IgD-negative memory B cell (primary cell): ENCODE results near the gene NABP1. TPM values are rescaled to one million over a fixed set of nuclear protein-coding genes. Genes with fewer than 3 reads are reported as not detected.
"Not testable (repeated sequence)": the region's sequence is repeated elsewhere in the genome, so short reads cannot be mapped to it uniquely, and the experiment has no call there.

Experiments used
- H3K27ac Mint-ChIP-seq, 3 donors: one replicate each; pipeline ENCODE4 v1.8.0; 2020 to 2022; ENCODE audit warnings: mild to moderate bottlenecking in 3 of 3, mixed read lengths in 3 of 3, moderate library complexity in 1 of 3
- H3K27me3 Mint-ChIP-seq: one replicate; pipeline ENCODE4 v1.8.0; 2021; ENCODE audit warnings: mixed read lengths
- H3K36me3 Mint-ChIP-seq: one replicate; pipeline ENCODE4 v1.8.0; 2020; ENCODE audit warnings: mild to moderate bottlenecking, mixed read lengths
- H3K4me1 Mint-ChIP-seq, 3 donors: one replicate each; pipeline ENCODE4 v1.8.0; 2020 to 2022; ENCODE audit warnings: mixed read lengths in 3 of 3, mild to moderate bottlenecking in 1 of 3
- H3K4me3 Mint-ChIP-seq, 4 donors: one replicate each; pipeline ENCODE4 v1.8.0; 2020 to 2022; ENCODE audit warnings: mild to moderate bottlenecking in 4 of 4, mixed read lengths in 4 of 4, moderate library complexity in 3 of 4
- H3K9me3 Mint-ChIP-seq, 3 donors: one replicate each; pipeline ENCODE4 v1.8.0; 2020 to 2021; ENCODE audit warnings: mixed read lengths in 3 of 3, mild to moderate bottlenecking in 1 of 3
- polyA plus RNA-seq: library from polyadenylated mRNA; unstranded; fragments of 300-500 nt; fragmentation: Illumina TruSeq; gene quantifications from one replicate; pipeline ENCODE4 v1.2.3, GENCODE V29; 2021

Gene NABP1
- polyA plus RNA-seq, 1 donor from 2014 or later = 12.4 TPM

DNA sequence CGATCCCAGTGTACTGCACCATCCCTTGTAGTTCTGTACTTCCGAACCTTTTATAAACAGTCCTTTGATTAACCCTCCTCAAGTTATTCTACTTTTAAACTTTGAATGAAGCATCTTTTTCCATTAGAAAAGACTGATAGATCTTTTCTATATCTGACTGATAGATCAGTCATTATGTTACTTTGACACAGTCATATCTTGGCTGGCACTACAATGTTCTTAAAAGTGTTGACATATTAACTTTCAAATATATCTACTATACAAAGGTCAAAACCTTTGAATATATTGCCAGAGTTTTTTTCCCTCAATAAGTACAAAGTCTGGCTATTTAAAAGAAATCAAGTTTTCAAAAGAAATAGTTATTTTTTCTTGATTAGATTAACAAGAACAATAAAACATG is 35.4 kb upstream of the NABP1 start:
- no peak overlapping the region for H3K27ac Mint-ChIP-seq
- no peaks in the 10 kb centered on the region for H3K27me3 Mint-ChIP-seq
- no peak overlapping the region for H3K4me3 Mint-ChIP-seq
- no peaks in the 10 kb centered on the region for H3K9me3 Mint-ChIP-seq
- no peaks in the 10 kb centered on the region for H3K36me3 Mint-ChIP-seq
- peaks cover 13 to 21% (median 14%) of the 10 kb centered on the region in 3 donors for H3K4me1 Mint-ChIP-seq

DNA sequence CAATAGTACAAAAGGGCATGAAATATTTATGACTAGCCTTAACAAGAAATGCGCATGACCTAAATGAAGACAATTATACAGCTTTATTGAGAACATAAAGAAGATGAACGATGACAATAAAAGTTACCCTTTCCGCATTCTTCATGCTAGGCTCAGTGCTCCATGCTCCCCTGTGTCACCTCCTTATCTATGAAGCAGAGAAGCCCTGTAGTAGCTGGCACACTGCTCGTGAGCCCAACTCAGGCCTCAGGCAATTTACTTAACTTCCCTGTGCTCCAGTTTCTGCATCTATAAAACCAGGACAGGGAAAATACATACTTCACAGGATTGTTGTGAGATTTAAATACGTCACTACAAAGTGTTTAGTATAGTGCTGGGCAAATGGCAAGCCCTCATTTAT is 34.5 kb upstream of the NABP1 start:
- peaks cover 4 to 12% (median 5%) of the 10 kb centered on the region in 3 donors for H3K4me1 Mint-ChIP-seq
- no peaks in the 10 kb centered on the region for H3K27me3 Mint-ChIP-seq
- H3K36me3 Mint-ChIP-seq = no peaks in the 10 kb centered on the region
- H3K4me3 Mint-ChIP-seq = no peak overlapping the region
- H3K9me3 Mint-ChIP-seq = no peaks in the 10 kb centered on the region
- no peak overlapping the region for H3K27ac Mint-ChIP-seq

DNA sequence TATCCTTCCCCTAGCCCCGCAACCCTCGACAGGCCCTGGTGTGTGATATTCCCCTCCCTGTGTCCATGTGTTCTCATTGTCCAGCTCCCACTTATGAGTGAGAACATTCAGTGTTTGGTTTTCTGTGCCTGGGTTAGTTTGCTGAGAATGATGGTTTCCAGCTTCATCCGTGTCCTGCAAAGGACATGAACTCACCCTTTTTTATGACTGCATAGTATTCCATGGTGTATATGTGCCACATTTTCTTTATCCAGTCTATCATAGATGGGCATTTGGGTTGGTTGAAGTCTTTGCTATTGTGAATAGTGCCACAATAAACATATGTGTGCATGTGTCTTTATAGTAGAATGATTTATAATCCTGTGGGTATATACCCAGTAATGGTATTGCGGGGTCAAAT is 33.3 kb upstream of the NABP1 start:
- not testable (repeated sequence) for H3K27ac Mint-ChIP-seq, H3K27me3 Mint-ChIP-seq

DNA sequence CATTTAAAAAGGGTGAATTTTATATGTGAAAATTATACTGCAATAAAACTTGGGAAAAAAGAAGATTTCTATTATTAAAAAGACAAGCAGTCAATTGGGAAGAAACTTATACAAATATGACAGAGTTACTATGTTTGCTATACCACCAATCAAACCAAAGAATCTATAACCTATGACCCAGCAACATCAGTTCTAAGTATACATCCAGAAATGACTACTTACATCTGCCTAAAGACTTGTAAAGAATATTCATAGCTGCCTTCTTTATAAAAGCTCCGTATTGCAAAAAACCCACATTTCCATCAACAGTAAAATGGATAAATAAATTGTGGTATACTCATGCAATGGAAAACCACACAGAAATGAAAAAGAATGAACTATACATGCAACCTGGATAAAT is 32.9 kb upstream of the NABP1 start:
- Mint-ChIP-seq H3K27ac (no peak overlapping the region), H3K27me3 (no peaks in the 10 kb centered on the region), H3K36me3 (no peaks in the 10 kb centered on the region), H3K4me3 (no peak overlapping the region), H3K9me3 (no peaks in the 10 kb centered on the region), H3K4me1 (peaks cover 0 to 9% (median 1%) of the 10 kb centered on the region in 3 donors)

More for the DNA sequence above, 33.3 kb upstream of the NABP1 start:
- not testable (repeated sequence) for H3K4me3 Mint-ChIP-seq, H3K4me1 Mint-ChIP-seq, H3K9me3 Mint-ChIP-seq, H3K36me3 Mint-ChIP-seq

DNA sequence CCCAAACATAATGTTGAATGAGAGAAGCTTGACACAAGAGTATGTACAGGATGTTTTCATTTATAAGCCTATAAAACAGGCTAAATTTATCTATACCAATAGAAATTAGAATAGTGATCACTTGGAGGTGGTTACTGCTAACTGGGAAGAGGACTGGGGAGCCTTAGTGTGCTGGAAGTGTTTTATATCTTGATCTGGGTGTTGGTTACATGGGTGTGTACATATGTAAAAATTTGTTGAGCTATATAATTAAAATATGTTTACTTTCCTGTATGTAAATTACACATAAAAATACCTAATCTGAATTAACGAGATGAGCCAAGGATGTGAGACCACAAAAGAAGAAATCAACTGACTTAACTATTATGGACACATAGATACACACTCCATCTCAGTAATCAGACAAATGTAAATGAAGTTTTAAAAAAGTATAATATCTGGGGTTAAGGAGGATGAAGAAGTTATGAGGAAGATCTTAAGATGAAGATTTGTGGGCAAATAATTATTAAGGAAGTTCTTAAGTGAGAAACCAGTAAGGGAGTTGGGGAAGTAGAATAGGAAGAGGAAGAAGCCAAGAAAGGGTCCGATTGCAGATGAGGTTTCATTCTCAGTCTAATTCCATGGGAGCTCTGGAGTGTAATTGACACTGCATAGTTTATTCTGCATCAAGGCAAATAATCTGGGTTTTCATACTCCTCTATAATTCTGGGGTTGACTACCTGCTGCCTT is 32.3 kb upstream of the NABP1 start:
- Mint-ChIP-seq H3K9me3 (no peaks in the 10 kb centered on the region), H3K4me3 (no peak overlapping the region), H3K4me1 (peaks cover 0 to 7% (median 1%) of the 10 kb centered on the region in 3 donors), H3K27ac (no peak overlapping the region), H3K36me3 (no peaks in the 10 kb centered on the region), H3K27me3 (no peaks in the 10 kb centered on the region)

DNA sequence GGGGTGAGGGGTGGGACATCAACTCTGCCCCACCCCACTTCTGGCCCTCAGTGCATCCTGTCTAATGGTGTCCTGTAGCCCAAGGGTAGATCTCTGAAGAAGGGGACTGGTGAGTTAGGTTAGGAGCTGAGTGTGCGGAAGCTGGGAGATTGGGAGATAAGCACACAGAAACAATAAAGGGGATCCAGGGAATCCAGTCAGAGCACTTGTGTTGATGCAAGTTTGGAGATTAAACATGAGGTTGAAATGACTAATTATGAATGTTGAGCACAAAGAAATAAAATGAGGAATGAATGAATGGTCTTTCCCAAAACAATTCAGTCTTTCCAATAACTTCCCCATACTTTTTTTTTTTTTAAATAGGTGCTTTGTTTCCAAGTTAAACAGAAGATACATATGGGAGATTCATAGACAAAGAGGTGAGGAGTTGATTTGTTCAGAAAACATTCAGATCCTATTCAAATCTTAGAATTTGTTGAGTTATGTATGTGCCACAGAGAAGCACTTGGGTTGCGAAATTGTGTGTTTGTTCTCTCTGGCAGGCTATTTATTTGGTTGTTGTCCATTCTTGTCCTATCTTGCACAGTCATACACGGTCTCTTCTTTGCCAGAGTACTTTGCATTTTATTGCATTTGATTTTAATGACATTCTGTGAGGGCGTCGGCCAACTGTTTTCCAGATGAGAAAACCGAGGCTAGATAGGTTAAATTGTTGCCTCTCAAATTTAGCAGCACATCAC is 31.6 kb upstream of the NABP1 start:
- Mint-ChIP-seq H3K4me1 (peaks cover 0 to 6% (median 1%) of the 10 kb centered on the region in 3 donors), H3K27ac (peak overlapping the region in 1 of 3 donors; percentile 79), H3K36me3 (no peaks in the 10 kb centered on the region), H3K9me3 (no peaks in the 10 kb centered on the region), H3K4me3 (no peak overlapping the region), H3K27me3 (no peaks in the 10 kb centered on the region)

DNA sequence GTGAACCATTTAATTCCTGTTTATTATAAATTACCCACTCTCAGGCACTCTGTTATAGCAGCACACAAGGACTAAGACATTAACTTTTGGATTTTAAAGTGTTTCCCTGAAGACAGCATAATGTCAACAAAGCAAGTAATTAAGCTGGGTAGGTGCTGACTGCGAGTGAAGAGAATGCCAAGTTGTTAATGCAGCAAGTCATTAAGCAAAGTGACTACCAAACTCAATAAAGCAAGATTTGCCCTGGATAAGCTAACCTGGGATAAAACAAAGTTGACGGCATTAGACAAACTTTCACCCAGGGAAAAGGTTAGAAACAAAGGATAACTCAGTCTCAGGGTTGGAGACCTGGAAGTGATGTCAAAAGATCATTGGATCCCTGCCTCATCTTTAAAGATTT is 28.4 kb upstream of the NABP1 start:
- H3K27ac Mint-ChIP-seq = no peak overlapping the region
- peaks cover 3% of the 10 kb centered on the region for H3K36me3 Mint-ChIP-seq
- no peak overlapping the region for H3K4me3 Mint-ChIP-seq
- H3K9me3 Mint-ChIP-seq = peaks cover 0 to 3% (median 0%) of the 10 kb centered on the region in 3 donors
- H3K27me3 Mint-ChIP-seq = no peaks in the 10 kb centered on the region
- peaks cover 0 to 6% (median 1%) of the 10 kb centered on the region in 3 donors for H3K4me1 Mint-ChIP-seq

DNA sequence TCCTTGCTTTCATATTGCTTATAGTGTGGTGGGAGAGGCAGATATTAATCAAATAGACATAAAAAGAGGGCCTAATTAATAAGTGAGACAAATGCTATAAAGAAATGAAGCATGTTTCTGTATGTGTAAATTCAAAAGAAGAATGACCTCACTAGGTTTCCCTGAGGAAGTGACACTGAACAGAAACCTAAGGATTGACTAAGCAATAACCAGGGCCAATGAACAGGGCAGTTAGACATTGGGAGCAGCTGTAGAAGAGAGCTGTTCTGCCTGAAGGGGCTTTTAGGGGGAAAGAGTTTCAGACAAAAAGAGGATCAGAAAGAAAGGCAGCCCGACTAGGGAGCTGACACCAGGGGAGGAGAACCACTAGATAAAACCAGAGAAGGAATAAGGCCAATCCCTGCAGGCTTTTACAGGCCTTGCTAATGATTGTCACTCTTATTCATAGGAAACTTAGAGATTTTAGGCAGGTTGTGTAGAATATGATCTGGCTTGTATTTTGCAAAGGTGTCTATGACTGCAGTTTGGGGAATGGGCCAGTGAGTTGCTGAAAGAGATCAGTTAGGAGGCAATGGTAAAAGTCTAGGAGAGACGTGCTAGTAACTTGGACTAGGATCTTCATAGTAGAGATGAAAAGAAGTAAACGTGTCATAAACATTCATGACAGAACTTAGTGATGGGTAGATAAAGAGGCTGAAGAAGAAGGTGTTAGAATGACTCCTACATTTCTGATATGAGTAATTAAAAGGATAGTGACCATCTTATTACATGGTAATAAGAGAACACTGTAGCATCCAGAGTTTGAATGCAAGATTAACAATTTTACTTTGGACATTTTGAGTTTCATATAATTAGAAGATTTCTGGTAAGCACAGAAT is 26.8 kb upstream of the NABP1 start:
- Mint-ChIP-seq H3K4me3 (no peak overlapping the region), H3K4me1 (peaks cover 0 to 1% (median 0%) of the 10 kb centered on the region in 3 donors), H3K27me3 (no peaks in the 10 kb centered on the region), H3K9me3 (peaks cover 0 to 3% (median 0%) of the 10 kb centered on the region in 3 donors), H3K36me3 (peaks cover 3% of the 10 kb centered on the region), H3K27ac (no peak overlapping the region)

DNA sequence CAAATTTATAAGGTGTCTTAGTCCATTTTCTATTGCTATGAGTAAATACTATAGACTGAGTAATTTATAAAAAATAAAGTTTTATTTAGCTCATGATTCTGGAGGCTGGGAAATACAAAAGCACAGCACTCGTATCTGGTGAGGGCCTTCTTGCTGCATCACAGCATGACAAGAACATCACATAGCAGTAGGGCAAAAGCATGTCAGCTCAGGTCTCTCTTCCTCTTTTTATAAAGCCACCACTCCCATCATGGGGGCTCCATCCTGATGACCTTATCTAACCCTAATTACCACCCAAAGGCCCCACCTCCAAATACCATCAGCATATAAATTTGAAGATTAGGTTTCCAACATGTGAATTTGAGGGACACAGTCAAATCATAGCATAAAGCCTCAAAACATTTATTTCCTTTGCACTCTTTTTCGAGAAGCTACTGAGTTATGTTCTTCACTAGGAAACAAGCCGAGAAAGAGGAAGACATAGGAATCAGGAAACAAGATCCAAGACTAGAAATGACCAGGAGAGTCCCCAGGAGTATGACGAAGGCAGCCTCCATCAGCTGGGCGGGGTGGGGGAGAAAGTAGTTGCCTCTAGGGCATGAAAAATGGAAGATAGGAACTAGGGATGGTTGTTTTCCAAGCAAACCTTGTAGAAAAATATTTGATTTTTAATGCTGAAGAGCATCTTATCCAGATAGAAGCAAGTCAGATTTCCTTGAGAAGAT is 24.1 kb upstream of the NABP1 start:
- peaks cover 0 to 1% (median 0%) of the 10 kb centered on the region in 3 donors for H3K4me1 Mint-ChIP-seq
- H3K27me3 Mint-ChIP-seq = no peaks in the 10 kb centered on the region
- H3K4me3 Mint-ChIP-seq = no peak overlapping the region
- peaks cover 3% of the 10 kb centered on the region for H3K36me3 Mint-ChIP-seq
- H3K9me3 Mint-ChIP-seq = peaks cover 0 to 3% (median 0%) of the 10 kb centered on the region in 3 donors
- H3K27ac Mint-ChIP-seq = no peak overlapping the region

DNA sequence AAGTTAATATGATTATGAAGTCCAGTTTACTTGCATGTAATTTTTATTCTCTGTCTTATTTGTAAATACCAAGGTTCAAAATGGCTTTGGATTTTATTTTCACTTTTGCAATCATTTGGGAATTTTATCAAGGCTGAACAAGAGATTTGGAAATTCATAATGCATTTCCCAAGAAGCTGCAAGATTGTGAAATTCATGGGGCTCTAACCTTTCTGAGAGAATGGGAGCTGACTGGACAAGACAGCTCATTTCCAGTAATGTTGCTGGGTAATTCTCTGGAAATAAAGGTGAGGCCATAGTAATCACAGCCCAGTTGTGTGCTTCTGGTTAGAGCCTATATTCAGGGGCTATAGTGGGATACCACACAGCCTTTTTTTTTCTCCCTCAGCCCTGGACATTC is 21.5 kb upstream of the NABP1 start:
- Mint-ChIP-seq H3K27ac (no peak overlapping the region), H3K4me1 (peaks cover 0 to 2% (median 0%) of the 10 kb centered on the region in 3 donors), H3K9me3 (peaks cover 0 to 3% (median 0%) of the 10 kb centered on the region in 3 donors), H3K27me3 (no peaks in the 10 kb centered on the region), H3K4me3 (no peak overlapping the region), H3K36me3 (peaks cover 3% of the 10 kb centered on the region)

DNA sequence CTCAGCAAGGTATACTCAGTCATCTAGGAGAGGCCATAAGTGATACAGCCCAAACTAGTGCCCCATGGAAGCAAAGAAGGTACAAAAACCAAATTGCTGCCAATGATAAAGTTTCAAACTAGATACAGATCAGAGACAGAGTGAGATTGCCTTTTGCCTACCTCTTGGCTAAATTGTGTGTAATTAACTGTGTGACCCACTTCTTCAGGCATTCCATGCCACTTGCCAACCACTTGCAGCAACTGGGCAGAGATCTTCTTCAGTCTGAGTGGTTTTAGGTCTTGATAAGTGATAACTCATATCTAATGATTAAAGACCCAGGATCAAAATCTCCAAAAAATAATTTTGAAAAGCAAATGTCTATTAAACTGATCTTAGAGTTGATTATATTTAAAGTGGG is 21.1 kb upstream of the NABP1 start:
- no peak overlapping the region for H3K4me3 Mint-ChIP-seq
- H3K9me3 Mint-ChIP-seq = peaks cover 0 to 3% (median 0%) of the 10 kb centered on the region in 3 donors
- H3K27me3 Mint-ChIP-seq = no peaks in the 10 kb centered on the region
- H3K36me3 Mint-ChIP-seq = peaks cover 3% of the 10 kb centered on the region
- no peak overlapping the region for H3K27ac Mint-ChIP-seq
- peaks cover 0 to 2% (median 0%) of the 10 kb centered on the region in 3 donors for H3K4me1 Mint-ChIP-seq

DNA sequence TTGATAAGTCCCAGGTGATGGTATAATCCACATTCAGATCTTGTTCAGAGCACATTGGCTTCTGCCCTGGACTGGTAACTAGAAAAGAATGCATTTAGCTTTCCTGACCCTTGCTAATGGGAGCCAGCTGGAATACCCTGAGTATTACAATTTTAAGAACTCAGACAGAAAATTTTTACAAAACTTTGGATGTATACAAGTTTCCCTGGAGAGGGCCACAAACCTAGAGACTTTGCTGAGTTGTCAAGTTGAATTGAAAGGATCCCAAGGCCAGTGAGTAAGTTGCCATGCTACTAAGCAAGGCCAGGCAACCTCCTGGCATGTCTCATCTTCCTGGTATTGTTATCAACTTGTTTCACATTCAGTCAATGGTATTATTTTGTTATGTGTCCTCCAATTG is 20.0 kb upstream of the NABP1 start:
- Mint-ChIP-seq H3K9me3 (peaks cover 0 to 2% (median 2%) of the 10 kb centered on the region in 3 donors), H3K27ac (no peak overlapping the region), H3K27me3 (no peaks in the 10 kb centered on the region), H3K4me3 (no peak overlapping the region), H3K4me1 (peaks cover 0 to 3% (median 2%) of the 10 kb centered on the region in 3 donors), H3K36me3 (no peaks in the 10 kb centered on the region)

DNA sequence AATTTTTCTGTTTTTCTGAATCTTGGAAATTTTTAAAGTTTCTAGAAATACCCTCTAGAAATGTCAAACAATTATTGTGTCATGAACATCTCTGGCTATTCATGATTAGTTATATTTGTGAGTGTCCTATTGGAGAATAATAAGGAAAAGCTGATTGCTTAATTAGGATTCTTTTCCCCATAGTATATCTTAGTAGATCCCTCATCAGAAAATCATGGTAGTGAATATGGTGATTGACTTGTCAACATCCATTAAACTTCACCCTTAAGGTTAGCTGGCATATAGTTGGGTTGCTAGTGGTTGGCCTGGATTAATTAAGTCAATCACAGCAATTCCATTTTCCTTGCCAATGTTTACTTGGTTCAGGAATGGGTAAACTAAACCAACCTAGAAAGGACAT is 18.7 kb upstream of the NABP1 start:
- peaks cover under 1% of the 10 kb centered on the region for H3K36me3 Mint-ChIP-seq
- peaks cover 0 to 2% (median 0%) of the 10 kb centered on the region in 3 donors for H3K9me3 Mint-ChIP-seq
- no peak overlapping the region for H3K4me3 Mint-ChIP-seq
- H3K27me3 Mint-ChIP-seq = no peaks in the 10 kb centered on the region
- H3K4me1 Mint-ChIP-seq = peaks cover 0 to 3% (median 2%) of the 10 kb centered on the region in 3 donors
- H3K27ac Mint-ChIP-seq = no peak overlapping the region

DNA sequence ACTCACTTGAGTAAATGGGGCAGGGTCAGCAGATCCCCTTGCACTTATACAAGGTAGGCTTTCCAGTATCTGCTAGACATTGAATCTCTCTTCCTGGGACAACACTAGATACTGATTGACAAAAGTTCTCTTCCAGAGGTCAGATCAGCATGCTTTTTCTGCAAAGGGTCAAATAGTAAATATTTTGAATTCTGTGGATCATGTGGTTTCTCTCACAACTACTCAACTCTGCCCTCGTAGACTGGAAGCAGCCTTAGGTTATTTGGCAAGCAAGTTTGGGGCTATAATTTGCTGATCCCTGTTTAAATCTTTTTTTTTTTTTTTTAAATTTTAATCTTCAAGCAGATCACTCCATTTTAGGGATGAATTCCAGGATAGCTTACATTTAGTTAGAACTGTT is 17.4 kb upstream of the NABP1 start:
- Mint-ChIP-seq H3K4me3 (no peak overlapping the region), H3K27me3 (no peaks in the 10 kb centered on the region), H3K4me1 (peaks cover 0 to 4% (median 2%) of the 10 kb centered on the region in 3 donors), H3K27ac (no peak overlapping the region), H3K9me3 (peaks cover 0 to 2% (median 0%) of the 10 kb centered on the region in 3 donors), H3K36me3 (peaks cover 6% of the 10 kb centered on the region)
